Islet of Langerhans (tissue), 1 donor: ENCODE measurements around the gene PGBD5.

Experiments used
- FAIRE-seq: peaks from one replicate; lab custom pipeline; 2011; peaks lifted over from hg19 to GRCh38; lab: Jason Lieb, UNC

Gene PGBD5

DNA sequence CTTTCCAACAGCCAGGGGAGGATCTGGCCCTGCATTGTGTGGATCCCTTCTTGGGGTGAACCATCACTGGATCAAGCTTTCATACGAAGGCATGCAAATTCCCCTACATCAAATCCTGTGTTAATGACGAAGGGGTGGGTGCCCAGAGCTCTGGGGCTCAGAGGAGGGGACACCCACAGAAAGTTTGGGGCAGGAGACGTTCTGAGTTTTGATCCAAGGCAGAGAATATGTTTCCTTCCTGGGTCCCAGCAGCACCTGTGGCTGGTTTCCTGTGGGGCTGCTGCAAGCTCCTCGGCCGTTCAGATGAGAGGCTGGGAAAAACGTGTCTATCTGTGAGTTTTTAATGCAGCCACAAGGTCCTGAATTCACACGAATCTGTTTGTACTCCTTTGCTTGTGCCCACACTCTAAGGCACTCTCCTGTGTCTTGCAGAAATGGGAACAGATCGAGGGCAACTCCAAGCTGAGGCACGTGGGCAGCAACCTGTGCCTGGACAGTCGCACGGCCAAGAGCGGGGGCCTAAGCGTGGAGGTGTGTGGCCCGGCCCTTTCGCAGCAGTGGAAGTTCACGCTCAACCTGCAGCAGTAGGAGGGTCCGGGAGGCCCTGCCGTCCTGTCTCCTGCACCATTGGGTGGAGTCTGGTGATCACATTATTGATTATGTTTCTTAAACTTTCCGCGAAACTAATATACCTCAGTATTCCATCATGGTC, 147.1 kb downstream of the PGBD5 start:
- no peak for FAIRE-seq

GRCh38 chr1:230278376-230278775, 147.8 kb downstream of the PGBD5 start:
- FAIRE-seq: no peak

GRCh38 chr1:230277201-230278025, 148.7 kb downstream of the PGBD5 start:
- FAIRE-seq: no peak

DNA sequence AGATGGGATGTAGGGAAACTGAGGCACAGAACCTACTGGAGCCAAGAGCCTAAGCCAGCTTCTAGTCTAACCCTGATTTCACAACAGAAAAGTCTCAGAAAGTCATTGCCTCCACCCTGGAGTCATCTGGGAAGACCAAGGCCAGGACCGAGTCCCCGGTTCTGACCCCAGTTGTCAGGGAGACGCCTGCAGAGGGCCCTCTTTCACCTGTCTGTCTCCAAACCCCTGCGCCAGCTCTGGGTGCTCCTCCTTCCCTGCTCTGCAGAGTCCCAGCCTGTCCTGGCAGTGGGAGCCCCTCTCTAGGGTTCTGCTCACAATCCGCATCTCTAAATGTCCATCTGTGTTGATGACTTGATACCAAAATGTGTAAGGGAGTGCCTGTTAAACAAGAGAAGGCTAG, 149.7 kb downstream of the PGBD5 start:
- no peak for FAIRE-seq

GRCh38 chr1:230274254-230274653, 151.9 kb downstream of the PGBD5 start:
- FAIRE-seq: no peak

DNA sequence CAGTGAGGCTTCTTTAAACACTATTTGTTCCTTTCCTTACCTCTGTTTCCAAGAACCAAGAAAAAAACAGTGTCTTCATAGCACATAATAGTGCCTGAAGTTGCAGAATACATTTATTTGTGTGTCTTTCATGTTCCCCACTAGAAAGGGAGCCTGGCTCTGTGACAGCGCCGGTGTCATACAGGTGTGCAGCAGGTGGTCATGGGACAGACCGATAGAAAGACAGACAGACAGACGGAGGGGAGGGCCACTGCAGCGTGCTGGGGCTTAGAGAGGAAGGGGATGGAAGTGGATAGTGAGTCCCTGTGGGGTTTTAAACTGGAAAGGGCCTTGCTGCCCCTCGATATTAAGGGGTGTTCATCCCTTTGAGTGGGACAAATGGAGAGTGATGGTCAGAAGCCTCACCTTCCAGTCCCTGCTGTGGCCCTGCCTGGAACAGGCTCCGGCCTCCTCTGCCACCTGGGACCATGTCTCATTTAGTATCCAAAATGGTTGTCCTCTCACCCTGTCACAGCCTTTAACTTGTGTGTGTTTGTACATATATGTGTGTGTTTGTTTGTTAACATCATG, 152.9 kb downstream of the PGBD5 start:
- no peak for FAIRE-seq

GRCh38 chr1:230272557-230272956, 153.6 kb downstream of the PGBD5 start:
- no peak for FAIRE-seq

DNA sequence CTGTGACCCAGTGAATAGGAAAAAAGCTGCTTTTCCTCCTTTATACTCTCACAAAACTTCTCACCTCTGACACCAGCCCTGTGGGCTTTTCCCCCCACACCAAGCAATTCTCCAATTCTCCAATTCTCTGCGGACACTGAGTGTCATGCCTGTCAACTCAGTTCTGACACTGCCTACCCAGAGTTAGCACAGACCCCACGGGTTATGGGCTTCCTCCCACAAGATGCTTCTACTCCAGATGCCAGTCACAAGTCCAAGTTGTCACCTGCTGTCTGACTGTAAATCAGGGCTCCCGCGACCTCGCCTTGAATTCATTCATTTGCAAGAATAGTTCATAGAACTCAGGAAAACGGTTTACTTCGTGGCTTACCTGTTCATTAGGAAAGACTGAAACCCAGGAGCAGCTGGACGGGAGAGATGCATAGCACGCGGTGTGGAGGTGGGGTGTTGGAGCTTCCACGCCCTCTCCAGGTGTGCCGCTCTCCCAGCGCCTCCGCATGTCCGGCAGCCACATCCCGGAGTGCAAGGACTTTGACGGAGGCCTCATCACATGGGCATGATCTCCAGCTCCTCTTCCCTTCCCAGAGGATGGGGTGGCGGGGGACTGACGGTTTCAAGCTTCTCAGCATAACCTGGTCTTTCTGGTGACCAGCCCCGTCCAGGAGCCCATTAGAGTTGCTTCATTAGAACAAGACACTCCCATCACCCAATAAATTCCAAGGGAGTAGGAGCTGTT, 154.7 kb downstream of the PGBD5 start:
- no peak for FAIRE-seq

DNA sequence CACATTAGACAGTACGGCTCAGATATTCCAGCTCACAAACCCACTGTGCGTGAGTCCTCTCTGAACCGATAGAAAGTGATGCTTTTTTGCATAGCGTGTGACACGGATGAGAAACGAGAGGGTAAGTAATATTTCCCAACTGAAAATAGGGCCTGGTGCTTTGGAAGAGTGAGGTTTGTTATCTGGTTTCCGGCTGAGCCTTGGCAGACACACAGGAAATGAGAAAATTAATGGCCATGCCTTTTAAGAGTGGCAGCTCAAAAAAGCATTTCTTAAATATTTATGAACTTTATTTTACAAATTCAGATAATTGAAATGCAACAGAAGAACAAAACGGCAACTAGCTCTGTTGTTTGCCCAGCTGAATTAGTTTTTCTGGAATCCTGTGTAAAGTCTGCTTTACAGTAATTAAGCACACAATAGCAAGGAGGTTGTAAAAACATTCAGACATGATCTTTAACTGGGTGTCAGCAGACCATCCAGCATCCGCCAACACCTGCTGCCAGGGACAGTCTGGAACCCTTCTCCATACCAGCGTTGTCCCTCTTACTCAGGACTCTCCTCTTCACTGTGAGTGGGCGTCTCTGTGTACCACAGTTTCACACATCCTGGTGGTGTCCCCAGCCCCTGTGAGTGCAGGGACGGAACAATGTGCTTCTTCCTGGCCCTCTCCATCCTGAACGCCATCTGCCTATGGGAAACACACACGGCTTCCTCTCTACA, 155.4 kb downstream of the PGBD5 start:
- no peak for FAIRE-seq

DNA sequence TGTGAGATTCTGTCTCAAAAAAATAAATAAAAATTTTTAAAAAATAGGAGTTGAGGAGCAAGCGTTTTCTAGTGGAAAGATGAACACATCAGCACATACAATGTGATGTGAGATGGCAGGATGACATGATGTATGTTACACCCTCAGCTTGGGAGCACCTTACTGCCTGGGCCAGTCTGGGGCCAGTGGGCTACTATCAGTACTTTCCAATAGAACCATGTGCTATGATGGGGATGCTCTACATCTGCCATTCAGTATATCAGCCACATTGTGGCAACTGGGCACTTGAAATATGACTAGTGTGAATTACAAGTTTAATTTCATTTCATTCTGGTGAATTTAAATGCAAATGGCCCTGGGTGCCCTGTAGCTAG, 156.0 kb downstream of the PGBD5 start:
- FAIRE-seq: no peak

- peak; percentile 49 for FAIRE-seq
These were observed 157.6 kb downstream of the PGBD5 start for GRCh38 chr1:230268371-230269170.

DNA sequence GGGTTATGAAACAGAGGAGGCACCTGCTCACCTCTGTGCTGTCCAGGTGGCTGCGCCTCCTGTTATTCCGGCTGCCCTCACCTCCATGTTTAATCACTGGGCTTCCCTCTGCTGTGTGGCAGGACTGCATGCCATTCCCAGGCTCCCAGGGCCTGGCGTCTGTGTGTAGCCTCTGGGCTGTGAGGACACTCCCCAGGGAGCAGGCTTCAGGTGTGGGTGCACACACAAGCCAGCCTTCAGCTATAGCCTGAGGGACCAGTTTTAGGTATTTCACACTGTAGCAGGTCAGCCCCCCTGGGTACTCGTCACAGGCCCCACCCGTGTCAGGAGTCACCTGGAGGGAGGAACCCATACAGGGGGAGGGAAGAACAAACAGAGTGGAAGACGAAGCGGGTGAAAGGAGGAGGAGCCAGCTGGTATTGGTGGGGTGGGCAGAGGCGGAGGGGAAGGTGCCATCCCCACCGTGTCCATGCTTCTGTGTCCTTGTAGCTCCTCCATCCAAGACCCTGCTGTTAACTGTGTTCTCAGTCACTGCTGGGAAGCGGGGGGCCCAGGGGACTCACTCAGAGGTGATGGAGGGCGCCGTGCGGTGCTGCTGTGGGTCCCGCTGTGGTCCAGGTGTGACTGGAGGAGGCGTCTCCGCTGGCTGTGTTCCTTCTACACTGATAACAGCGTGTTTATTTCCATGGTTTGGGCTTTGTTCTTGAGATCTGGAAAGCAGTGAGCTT, 158.6 kb downstream of the PGBD5 start:
- no peak for FAIRE-seq

GRCh38 chr1:230266456-230266855, 159.7 kb downstream of the PGBD5 start:
- FAIRE-seq: no peak

- FAIRE-seq: no peak
These were observed 160.7 kb downstream of the PGBD5 start for GRCh38 chr1:230265200-230266115.
